Epidermal melanocyte (primary cell): Measurements from ENCODE around the gene CMC2.
A peak's percentile ranks its signal among the peaks of the same experiment; 100 is the strongest.

Experiments
- DNase-seq: peaks from one replicate; pipeline ENCODE4 v3.0.0; 2011; ENCODE audit warnings: low spot score; ENCODE audit not compliant: insufficient read length

Gene CMC2

DNA sequence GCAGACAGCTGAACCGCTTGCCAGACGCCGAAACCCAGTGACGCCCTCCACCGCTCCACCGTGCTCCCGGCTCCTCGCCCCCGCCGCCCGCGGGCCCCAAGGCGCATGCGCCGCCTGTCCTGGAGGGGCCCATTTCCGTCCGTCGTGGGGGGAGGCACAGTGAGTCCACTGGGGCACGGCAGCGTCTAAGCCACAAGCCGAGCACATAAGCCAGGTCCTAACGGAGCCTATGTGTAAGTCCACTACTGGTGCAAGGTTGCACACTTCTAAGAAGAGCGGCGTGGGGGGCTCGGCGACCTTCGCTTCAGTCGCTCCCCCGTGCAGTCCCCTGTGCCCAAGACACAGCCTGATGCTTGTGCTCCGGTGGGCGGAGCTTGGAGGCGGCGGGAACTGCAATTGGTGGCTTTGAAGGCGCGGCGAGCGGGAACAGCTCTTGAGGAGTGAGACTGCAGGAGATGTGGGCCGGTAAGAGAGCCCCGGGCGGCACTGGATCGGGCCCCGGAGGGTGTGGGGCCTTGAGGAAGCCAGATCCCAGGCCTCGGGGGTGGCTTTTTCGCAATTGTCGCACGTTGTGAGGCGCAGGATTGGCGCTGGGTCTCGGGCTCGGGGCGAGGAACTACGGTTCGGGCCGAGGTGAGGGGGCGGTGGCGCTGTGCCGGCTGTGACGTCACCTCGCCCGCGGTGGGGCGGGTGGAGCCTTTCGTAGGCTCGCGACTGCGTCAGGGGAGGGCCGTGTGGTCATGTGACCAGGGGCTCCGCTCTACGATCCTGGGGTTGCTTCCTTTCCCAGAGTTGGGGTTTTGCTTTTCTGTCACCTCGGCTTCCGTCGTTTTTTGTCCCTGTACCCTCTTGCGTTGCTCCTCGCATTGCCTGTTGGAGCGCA, at the start of gene CMC2, which contains the start of gene CENPN:
TSS of gene CMC2 (minus strand) at position 73 of the 883 bp plus-strand sequence. CDS start 9,491 bp downstream, outside the sequence.
TSS of gene CENPN (plus strand) at position 402 of the 883 bp plus-strand sequence. CDS start 4,726 bp downstream, outside the sequence.
- peak; percentile 83 for DNase-seq

DNA sequence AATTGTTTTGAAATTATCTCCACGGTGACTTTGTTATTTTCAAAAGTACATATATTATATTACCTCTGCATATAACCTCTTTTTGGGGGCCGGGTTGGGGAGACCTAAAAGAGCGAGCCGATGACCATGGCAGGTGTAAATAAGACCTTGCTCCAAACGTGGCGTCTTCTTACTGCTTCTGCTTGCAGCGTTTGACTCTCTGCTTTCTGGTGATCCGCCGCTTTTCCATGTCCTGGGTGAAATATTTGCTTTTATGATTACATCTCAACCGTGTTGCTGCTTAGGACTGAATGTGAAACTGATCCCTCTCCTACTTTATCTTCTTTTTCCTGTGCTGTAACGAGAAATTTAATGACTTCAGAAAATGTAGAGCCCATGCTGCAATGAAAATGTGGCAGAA, 47.1 kb upstream of the CMC2 start:
- no peak for DNase-seq

DNA sequence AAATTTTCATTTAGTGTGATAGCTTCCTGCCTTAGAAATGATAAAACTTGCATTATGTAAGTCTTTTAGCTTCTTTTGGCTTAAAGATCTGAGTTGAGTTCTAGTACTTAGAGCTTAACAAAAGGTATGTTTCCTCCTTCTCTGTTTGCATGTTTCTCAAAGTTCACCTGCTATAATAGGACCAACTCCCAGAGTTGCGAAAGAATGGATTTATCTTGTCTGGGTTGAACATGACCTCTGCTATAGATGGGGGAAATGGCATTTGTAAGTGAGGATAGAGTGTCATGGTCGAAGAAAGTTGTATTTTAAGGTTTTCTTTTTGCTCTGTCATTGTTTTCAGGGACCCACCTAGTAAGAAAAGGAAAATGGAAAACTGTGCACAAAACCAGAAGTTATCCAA, 36.1 kb upstream of the CMC2 start:
- DNase-seq = no peak

DNA sequence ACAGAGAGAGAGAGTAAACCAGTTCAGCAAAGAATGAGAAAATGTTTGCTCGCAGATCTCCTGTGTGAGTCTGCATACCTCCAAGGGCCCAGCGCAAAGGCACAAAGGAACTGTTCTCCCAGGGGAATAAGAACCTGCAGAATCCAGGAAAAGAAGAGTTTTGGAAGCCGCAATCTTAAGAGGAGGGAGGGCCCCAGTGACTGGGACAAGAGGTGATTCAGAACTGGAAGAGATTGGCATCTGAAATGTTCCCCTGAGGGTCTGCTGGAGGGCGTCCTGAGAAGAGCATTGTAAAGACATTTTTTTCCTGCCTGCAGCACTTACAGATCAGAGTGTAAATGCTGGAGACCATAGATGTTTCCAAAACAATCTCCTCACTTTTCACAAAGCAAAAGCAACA, 35.0 kb upstream of the CMC2 start:
- no peak for DNase-seq

DNA sequence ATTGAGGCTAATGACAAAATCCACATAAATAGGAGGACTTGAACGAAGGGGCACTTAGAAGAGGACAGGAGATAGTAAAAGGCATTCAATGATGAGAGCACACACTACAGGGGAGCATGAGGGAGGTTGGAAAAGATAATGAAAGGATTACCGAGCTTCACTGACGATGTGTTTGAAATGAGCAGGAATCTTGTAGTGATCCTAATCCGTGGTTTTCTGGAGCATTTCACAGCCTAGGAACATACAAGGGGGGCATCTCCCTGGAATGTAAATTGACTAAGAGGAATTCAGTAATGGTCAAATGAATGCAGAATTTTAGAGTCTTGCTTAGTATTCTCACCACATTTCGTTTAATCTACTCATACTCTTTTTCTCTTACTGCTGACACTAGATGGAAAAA, 34.2 kb upstream of the CMC2 start:
- no peak for DNase-seq

DNA sequence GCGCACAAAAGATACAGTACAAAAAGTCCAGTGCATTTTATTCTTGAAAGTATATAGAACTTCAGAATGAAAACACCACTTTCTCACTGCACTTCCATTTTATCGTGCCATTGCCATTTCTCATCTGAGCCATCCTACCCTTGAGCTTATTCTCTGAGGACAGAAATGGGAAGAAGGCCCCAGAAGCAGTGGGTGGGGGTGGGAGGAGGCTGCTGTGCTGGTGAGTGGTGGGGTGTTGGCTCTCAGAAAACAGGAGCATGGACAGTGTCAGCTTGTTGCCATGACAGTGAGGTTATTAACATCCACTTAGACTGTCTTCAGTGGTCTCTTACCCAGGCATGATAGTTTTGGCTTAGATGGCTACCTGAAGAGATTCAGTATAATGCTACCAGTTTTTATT, 33.4 kb upstream of the CMC2 start:
- no peak for DNase-seq

DNA sequence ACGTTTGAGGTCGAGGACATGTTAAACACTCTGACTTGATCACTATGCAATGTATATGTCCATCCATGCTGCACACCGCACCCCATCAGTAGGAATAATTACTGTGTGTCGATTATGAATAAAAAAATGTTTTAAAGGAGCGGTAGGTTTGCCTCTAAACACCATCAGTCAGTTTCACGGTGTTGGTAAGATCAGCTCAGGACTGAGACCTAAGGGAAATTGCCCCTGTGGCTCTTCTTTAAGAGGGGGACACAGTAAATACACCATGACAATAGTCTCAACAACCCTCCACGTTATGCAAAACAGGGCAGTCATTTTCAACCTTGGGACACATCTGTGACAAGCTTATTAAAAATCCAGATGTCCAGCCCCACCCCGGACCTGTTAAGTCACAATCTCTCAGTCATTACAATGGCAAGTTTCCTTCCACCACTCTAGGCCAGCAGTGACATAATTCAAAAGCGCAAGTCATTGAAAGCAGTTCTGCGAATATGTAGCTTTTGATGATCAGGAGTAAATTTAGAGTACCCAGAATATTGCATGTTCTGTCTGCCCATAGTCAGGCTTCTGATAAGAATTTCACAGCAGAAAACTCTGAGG, 30.2 kb upstream of the CMC2 start:
- no peak for DNase-seq

DNA sequence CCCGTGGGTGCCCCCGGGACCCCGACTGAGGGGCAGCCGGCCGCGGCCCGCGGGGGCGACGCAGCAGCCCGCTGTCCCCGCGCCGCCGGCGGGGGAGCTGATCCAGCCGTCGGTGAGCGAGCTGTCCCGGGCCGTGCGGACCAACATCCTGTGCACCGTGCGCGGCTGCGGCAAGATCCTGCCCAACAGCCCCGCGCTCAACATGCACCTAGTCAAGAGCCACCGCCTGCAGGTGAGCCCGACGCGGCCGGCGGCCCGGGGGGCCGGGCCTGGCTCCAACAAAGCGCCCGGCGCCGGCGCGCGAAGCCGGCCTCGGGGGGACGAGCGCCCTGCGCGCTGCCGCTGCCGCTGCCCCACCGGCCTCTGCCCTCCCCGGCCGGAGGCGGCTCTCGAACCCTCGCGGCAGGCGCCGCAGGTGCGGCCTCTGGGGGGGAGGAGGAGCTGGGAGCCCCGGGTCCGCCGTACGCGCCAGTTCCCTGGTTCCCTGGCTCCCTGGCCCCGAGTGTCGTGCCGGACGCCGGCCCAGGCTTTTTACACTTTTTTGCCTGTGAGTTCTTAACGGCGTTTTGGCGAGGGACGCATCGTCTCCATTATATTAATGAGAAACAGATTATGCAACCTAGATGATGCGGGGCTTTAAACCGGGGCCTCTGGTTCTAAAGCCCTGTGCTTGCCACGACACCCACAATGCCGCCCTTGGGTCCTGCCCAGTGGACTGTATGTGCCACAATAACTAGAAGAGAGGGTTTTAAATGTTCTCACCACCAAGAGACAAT, 29.5 kb upstream of the CMC2 start:
- no peak for DNase-seq

DNA sequence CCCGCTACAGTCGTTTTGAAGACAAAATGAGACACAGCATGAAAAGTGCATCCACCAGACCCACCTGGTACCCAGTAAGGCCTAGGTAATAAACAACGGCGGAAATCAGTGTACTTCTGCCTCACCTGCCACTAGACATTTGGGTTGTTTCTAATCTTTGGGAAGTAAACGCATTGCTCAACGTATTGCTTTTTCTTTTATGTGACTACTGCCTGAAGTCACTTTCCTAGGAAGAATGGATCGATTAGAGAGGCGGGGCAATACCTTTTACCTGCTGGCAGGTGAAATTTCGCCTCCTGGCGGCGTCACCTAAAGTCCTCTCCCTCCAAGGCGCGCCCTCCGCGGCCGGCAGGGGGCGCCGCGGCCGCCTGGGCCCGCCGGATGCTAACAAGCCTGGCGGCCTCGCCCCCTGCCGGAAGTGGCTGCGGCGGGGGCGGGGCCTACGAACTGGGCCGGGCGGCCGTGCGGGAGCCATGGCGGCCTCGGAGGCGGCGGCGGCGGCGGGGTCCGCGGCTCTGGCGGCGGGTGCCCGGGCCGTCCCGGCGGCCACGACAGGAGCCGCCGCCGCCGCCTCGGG, 28.8 kb upstream of the CMC2 start, which contains the start of gene ATMIN:
TSS of gene ATMIN (plus strand) at position 445 of the 577 bp plus-strand sequence. CDS start at position 474, 29 bp downstream.
- DNase-seq = peak; percentile 73

DNA sequence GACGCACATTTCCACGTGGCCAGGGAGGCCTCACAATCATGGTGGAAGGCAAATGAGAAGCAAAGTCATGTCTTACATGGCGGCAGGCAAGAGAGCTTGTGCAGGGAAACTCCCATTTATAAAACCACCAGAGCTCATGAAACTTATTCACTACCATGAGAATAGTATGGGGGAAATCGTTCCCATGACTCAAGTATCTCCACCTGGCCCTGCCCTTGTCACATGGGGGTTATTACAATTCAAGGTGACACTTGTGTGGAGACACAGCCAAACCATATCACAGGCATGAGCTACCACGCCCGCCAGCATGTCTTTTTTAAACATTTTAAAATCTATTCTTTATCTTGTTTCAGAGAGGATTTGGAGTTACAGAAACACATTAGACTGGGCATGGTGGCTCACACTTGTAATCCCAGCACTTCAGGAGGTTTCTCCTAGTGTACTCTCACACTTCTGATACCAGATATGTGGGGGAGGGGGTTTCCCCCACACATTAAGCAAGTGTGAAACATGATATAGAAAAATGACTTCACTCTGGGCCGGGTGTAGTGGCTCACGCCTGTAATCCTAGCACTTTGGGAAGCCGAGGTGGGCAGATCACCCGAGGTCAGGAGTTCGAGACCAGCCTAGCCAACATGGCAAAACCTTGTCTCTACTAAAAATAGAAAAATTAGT, 23.4 kb upstream of the CMC2 start:
- no peak for DNase-seq

DNA sequence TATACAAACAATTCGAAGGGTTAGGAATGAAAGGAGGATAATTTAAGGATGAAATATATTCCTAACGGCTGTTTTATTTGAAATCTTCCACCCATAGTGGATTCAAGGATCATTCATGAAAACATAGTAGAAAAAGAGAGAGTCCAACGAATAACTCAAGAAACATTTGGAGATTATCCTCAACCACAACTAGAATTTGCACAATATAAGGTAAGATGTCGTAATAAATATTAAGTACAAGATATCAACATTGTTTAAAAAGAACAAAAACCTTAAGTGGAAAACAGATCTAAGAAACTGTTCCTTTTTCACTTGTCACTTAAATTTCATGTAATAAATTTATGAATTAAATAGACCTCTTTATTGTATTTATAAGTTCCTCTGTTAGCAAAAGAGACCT, 19.7 kb upstream of the CMC2 start:
- no peak for DNase-seq

DNA sequence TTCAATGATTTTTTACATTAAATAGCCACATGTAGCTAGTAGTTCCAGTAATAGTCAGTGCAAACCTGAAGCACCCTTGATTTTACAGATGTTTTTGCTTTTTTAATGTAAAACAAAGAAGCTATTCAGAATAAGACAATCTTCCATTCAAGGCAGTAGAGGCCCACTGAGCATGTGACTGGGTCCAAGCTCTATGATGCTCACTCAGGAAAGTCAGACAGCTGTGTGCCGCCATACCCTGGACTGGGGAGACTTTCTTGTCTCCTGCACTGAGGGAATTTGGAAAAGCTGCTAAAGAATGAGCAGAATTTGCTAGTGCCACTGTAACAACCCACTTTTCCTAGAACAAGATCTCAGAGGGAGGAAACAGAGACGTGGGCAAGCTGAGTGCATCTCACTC, 11.8 kb upstream of the CMC2 start:
- DNase-seq = peak; percentile 48

DNA sequence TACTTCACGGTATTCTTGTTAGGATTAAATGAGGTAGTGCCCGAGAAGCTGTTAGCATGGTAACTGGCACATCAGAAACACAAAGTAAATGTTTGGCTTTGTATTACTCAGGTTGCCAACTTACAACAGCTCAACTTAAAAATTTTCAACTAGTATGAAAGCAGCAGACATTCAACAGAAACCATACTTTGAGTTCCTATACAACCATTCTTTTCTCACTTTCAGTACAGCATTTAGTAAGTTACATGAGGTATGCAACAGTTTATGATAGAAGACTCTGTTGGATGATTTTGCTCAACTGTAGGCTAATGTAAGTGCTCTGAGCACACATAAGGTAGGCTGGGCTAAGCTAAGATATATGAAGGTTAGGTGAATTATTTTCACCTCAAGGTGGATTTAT, 8.0 kb upstream of the CMC2 start:
- DNase-seq = no peak

DNA sequence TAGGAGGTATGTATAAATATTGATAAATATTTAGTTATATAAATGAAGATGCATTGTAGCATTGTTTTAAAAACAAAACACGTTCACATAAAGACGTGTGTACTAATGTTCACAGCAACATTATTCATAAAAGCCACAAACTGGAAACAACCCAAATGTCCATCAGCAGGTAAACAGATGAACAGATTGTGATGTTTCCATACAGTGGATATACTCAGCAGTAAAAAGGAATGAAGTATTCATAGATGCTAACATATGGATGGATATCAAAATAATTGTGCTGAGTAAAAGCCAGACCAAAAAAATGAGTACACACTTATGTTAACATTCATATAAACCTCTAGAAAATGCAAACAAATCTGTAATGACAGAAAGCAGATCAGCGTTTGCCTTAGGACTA, 6.3 kb upstream of the CMC2 start:
- no peak for DNase-seq

DNA sequence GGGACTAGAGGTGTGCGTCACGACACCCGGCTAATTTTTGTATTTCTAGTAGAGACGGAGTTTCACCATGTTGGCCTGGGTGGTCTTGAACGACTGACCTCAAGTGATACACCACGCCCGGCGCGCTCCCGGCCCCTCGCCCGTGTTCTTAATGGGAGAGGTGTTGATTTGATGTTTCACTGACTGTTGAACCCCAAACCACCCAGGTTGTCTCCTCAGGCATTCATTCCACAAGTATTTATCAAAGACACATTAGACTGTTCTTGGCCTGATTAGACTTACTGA, 1.8 kb upstream of the CMC2 start:
- DNase-seq = no peak

DNA sequence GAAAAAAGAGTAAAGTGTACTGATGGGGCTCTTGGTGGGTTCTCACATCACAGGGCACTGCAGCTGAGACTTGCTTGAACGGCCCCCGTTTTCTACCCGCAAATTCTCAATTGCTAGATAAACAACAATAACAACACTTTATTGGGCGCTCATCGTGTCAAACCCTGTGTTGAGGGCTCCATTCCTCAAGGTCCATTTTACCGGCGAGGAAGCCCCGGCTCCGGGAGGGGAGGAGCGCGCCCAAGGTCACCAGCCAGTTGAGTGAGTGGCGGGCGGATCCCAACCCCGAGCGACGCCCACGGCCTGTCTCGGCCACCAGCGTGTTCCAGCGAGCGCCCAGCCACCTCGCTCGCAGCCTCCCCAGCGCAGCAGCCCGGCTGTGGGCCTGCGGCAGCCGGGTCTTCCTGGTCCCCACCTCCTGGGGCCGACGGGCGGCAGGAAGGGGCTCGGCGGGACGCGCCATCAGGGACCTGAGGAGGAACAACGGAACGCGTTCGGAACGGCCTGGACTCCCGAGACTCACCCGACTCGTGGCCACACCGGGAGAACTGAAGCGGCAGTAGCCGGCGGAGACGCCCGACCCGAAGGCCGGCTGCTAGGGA, 373 bp downstream of the CMC2 start:
- no peak for DNase-seq

DNA sequence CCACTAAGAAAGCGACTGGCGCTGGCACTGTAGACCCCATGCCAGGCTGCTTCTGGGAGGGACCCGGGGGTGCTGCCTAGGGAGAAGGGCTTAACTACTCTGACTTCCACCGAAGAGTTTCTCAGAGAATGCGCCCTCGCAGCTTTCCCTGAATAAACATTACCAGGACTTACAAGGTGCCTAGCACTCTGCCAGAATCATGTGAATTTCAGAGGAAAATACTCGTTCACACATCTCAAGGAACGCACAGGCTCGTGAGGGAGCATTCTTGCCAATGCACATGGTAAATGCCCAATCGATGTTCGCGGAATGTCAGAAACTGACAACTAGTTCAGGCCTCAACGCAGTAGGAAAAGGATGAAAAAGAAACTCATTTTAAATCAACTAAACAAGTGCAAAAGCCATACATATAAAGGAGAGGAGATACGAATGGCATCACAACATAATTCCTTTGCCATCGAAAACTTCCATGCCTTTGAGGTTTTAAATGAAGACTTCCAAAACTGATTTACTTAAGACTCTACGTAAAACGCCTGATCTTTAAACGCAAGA, 999 bp downstream of the CMC2 start:
- DNase-seq = no peak

DNA sequence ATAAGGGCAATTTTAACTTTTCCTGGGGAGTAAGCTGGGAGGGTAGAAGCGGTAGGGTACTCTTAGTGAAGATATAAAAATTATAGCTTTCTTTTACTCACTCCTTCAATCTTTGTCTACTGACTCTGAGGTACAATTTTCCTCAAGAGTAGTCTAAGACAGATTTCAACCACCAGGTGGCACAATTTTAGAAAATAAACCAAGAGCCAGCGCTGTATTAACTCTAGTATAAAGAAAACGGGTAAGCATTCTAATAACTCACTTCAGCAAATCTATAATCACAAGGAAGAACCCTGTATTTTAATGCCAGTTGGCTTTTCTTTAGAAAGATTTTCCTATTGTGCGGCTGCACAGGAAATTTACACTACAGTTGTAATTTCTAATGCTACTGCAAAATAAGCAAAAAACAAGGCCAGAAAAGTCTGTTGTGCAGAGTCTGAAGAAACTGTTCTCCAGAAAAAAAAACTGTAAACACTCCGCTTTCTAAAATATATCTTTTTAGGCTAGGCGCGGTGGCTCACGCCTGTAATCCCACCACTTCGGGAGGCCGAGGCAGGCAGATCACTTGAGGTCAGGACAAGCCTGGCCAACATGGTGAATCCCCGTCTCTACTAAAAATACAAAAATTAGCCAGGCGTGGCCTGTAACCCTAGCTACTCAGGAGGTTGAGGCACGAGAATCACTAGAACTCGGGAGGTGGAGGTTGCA, 1.9 kb downstream of the CMC2 start:
- no peak for DNase-seq

DNA sequence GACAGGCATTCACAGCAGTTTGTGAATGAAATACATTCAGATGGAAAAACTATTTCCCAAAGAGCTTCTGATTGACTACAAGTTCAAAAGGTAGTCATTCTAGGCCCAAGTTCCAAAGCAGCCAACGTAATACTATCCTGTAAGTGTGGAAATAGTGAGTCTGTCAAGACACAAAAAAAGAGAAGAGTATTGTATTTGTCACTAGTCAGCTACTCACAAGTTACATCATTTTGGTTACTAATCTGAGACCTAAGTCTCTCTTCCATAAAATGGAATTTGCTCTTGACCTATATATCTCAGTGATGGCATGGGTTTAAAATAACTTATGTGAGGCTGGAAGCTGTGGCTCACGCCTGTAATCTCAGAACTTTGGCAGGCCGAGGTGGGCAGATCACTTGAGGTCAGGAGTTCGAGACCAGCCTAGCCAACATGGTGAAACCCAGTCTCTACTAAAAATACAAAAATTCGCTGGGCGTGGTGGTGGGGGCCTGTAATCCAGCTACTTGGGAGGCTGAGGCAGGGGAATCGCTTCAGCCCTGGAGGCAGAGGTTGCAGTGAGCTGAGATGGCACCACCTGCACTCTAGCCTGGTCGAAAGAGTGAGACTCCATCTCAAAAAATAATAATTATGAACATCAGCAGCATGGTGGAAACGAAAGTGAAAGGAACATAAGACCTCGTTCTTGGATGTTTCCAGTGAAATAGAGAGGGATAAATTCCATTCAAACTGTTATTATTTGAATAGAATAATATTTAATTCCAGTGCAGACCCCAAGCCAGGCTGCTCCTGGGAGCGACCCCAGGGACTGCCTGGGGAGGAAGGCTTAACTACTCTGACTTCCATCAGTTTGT, 2.9 kb downstream of the CMC2 start:
- no peak for DNase-seq
